Measurements from ENCODE around the gene TPX2.

GRCh38 chr20:31833130-31833930 lies 94.2 kb downstream of the TPX2 start:
- TF ChIP-seq POLR2AphosphoS5 (IDR thresholded peaks at IDR 0.05; ENCODE audit: low read depth, low read length) (no peak), REST (IDR thresholded peaks at IDR 0.05; ENCODE audit: insufficient read depth in 1 of 2, low read depth in 2 of 2, low read length in 1 of 2) (no peak)
- TF ChIP-seq, protein P1, sequence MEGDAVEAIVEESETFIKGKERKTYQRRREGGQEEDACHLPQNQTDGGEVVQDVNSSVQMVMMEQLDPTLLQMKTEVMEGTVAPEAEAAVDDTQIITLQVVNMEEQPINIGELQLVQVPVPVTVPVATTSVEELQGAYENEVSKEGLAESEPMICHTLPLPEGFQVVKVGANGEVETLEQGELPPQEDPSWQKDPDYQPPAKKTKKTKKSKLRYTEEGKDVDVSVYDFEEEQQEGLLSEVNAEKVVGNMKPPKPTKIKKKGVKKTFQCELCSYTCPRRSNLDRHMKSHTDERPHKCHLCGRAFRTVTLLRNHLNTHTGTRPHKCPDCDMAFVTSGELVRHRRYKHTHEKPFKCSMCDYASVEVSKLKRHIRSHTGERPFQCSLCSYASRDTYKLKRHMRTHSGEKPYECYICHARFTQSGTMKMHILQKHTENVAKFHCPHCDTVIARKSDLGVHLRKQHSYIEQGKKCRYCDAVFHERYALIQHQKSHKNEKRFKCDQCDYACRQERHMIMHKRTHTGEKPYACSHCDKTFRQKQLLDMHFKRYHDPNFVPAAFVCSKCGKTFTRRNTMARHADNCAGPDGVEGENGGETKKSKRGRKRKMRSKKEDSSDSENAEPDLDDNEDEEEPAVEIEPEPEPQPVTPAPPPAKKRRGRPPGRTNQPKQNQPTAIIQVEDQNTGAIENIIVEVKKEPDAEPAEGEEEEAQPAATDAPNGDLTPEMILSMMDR (IDR thresholded peaks at IDR 0.05) = peak; percentile 100

All from Panc1 (cell line).